Gastrocnemius medialis (tissue), 4 donors: ENCODE results near the gene PRIM2.

Source experiments
- POLR2A ChIP-seq, 2 donors: fragments of 450-650 bp; IDR thresholded peaks; one replicate each; pipeline ENCODE4 v1.6.1; 2017; ENCODE audit warnings: antibody characterized with exemption in 2 of 2, mild to moderate bottlenecking in 2 of 2, moderate library complexity in 2 of 2
- TF ChIP-seq, protein P1 (sequence below), 5 experiments: fragments of 450-650 bp in 3 of 5; fragments of 200-600 bp in 2 of 5; sonication (generic) in 2 of 5; IDR thresholded peaks in 4 of 5; conservative IDR thresholded peaks in 1 of 5; 1 replicate in 4 of 5; 2 replicates in 1 of 5; pipeline ENCODE4 v1.5.1; 2016 to 2019; ENCODE audit warnings: antibody characterized with exemption in 5 of 5, mild to moderate bottlenecking in 3 of 5, moderate library complexity in 3 of 5

DNA sequence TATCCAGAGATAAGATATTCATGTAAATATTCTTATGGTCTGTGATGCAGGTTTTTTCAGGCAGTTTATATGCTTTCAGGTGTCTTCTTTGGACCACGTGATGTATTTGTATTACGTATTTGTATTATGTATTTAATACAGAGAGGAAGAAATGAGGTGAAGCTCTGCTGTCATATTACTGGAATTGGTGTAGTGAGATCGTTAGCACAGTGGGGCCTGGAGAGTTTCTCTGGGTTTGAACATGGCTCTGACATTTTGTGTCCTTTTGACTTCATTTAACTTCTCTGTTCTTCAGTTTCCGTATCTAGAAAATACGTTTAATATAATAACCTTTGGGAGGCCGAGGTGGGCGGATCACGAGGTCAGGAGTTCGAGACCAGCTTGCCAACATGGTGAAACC lies 1.6 kb upstream of the PRIM2 start:
- TF ChIP-seq, protein P1, sequence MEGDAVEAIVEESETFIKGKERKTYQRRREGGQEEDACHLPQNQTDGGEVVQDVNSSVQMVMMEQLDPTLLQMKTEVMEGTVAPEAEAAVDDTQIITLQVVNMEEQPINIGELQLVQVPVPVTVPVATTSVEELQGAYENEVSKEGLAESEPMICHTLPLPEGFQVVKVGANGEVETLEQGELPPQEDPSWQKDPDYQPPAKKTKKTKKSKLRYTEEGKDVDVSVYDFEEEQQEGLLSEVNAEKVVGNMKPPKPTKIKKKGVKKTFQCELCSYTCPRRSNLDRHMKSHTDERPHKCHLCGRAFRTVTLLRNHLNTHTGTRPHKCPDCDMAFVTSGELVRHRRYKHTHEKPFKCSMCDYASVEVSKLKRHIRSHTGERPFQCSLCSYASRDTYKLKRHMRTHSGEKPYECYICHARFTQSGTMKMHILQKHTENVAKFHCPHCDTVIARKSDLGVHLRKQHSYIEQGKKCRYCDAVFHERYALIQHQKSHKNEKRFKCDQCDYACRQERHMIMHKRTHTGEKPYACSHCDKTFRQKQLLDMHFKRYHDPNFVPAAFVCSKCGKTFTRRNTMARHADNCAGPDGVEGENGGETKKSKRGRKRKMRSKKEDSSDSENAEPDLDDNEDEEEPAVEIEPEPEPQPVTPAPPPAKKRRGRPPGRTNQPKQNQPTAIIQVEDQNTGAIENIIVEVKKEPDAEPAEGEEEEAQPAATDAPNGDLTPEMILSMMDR (IDR thresholded peaks at IDR 0.05 in 4 of 5, conservative IDR thresholded peaks at IDR 0.05 in 1 of 5), result no peak
- TF ChIP-seq POLR2A (IDR thresholded peaks at IDR 0.05), result no peak
